HG02970 (cell line): ENCODE measurements around the gene WTIP.
"Not testable (repeated sequence)": the region's sequence is repeated elsewhere in the genome, so short reads cannot be mapped to it uniquely, and the experiment has no call there.

Experiments
- ATAC-seq: cut with Tn5 transposase; IDR thresholded peaks from one replicate; pipeline ENCODE4 v1.9.1; 2021; ENCODE audit warnings: mild to moderate bottlenecking, moderate library complexity, moderate number of reproducible peaks; ENCODE audit not compliant: unreplicated experiment, low FRiP score

Gene WTIP

GRCh38 chr19:34475975-34476594, 5.5 kb upstream of the WTIP start:
- ATAC-seq = no peak

- ATAC-seq = not testable (repeated sequence)
Measured at GRCh38 chr19:34478496-34478895, 3.1 kb upstream of the WTIP start.

- ATAC-seq = no peak
Measured at GRCh38 chr19:34479396-34479795, 2.2 kb upstream of the WTIP start.

GRCh38 chr19:34480491-34480890, 1.1 kb upstream of the WTIP start:
- ATAC-seq = no peak

- ATAC-seq = no peak
Measured at GRCh38 chr19:34481861-34482379, 362 bp downstream of the WTIP start.

- no peak for ATAC-seq
Measured at GRCh38 chr19:34482380-34483250, 1.1 kb downstream of the WTIP start.

GRCh38 chr19:34484328-34484727, 2.8 kb downstream of the WTIP start:
- ATAC-seq = no peak

- ATAC-seq = no peak
Measured at GRCh38 chr19:34485831-34486230, 4.3 kb downstream of the WTIP start.

GRCh38 chr19:34487651-34488051, 6.1 kb downstream of the WTIP start:
- ATAC-seq = no peak

- ATAC-seq = no peak
Measured at GRCh38 chr19:34489175-34489574, 7.6 kb downstream of the WTIP start.

- no peak for ATAC-seq
Measured at GRCh38 chr19:34490141-34490766, 8.7 kb downstream of the WTIP start.

GRCh38 chr19:34493038-34493648, 11.6 kb downstream of the WTIP start:
- no peak for ATAC-seq

GRCh38 chr19:34493649-34494044, 12.1 kb downstream of the WTIP start:
- no peak for ATAC-seq

- no peak for ATAC-seq
Measured at GRCh38 chr19:34494601-34495000, 13.0 kb downstream of the WTIP start.

- no peak for ATAC-seq
Measured at GRCh38 chr19:34495416-34495815, 13.9 kb downstream of the WTIP start.

- ATAC-seq = no peak
Measured at GRCh38 chr19:34497112-34497805, 15.7 kb downstream of the WTIP start.

- no peak for ATAC-seq
Measured at GRCh38 chr19:34499155-34499834, 17.7 kb downstream of the WTIP start.

GRCh38 chr19:34500656-34501120, 19.1 kb downstream of the WTIP start:
- no peak for ATAC-seq
